NCI-H446 treated with DMSO at 0.1 percent for 48 hours (cell line): ENCODE results near the gene BMI1.
"Not testable (repeated sequence)": the region's sequence is repeated elsewhere in the genome, so short reads cannot be mapped to it uniquely, and the experiment has no call there.

Experiments
- DNase-seq: peaks from one replicate; lab custom pipeline; 2025; lab: John Stamatoyannopoulos, UW

The BMI1 gene

DNA sequence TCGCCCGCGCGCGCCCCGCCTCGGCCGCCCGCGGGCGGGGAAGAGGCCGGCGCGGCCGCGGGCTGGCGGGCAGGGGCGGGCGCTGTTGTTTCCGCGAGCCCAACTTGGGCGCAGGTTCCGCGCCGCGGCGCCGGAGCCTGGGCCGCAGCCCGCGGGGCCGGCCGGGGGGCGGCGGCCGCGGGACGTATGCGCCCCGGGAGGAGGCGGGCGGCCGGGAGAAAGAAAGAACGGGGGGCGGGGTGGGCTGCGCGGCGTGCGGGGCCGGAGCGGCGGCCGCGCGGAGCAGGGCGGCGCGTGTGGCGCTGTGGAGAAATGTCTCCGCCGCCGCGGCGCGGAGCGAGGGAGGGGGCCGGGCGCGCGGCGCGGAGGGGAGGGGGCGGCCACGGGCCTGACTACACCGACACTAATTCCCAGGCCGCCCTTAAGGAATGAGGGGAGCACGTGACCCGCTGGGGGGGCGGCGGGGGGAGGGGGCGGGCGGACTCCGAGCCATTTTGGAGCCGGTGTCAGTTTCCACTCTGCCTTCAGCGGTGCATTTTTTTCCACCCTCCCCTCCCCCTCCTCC, at the start of gene BMI1:
Gene BMI1 (plus strand): TSS at position 509 of the 565 bp plus-strand sequence. CDS start 5,351 bp downstream, outside the sequence.
- DNase-seq: peak; percentile 70

DNA sequence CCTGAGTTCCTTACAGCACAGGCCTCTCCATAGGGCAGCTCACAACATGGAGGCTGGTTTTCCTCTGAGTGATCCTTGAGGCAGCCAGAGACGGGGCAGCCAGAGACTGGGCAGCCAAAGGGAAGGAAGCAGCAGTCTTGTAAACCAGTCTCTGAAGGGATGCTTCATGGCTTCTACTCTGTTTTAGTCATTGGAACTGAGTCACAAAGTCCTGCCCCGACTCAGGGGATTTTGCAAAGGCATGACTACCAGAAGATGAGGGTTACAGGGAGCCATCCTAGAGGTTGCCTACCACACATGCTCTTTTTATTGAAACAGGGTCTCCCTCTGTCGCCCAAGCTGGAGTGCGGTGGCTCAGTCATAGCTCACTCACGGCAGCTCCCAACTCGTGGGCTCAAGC, 49.1 kb upstream of the BMI1 start:
- no peak for DNase-seq

DNA sequence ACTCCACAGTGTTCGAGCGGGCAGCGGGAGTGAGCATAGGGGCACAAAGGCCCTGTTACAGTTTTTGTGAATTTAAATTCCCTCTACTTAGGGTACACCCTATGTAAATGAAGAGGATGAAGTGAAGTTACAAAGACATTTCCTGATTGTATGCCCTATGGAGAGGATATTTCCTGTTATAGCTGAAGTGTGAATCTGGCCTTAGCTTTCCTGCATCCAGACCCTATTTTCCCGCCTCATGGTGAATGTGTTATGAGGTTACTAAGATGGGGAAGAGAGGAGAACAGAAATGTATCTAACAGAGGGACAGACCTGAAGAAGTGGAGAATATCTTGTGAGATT, 42.5 kb upstream of the BMI1 start:
- no peak for DNase-seq

DNA sequence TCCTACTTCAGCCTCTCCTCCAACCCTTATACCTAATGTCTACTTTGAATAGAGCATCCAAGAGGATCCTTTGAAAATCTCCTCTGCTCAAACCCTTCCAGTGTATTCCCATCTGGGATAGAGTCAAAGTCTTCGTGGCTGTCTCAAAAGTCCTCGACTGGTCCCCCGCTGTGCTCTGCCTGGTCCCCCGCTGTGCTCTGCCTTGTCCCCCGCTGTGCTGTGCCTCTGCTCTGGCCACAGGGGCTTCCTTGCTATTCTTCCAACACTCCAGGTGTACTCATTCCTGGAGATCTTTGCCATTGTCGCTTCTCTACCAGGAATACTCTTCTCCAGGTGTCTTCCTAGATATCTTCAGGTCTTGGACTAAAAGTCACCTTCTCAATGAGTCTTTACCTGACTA, 40.8 kb upstream of the BMI1 start:
- DNase-seq: no peak

DNA sequence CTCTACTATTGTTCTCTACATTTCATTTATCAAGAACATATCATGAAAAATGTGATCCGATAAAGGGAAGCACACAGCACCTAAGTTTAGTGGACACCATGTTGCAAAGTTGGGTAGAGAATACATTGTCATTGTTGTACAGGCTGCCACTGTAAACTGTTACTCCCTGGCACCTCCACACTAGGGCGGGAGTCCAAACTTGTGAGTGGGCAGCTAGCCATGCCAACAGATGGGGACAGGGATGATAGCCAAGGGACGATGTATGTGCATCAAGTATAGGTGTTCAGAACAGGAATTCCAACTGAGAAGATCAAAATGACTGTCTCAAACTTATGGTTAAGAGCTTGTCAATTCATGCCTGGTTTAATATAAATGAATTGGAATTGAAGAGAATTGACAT, 35.8 kb upstream of the BMI1 start:
- DNase-seq: peak; percentile 36

DNA sequence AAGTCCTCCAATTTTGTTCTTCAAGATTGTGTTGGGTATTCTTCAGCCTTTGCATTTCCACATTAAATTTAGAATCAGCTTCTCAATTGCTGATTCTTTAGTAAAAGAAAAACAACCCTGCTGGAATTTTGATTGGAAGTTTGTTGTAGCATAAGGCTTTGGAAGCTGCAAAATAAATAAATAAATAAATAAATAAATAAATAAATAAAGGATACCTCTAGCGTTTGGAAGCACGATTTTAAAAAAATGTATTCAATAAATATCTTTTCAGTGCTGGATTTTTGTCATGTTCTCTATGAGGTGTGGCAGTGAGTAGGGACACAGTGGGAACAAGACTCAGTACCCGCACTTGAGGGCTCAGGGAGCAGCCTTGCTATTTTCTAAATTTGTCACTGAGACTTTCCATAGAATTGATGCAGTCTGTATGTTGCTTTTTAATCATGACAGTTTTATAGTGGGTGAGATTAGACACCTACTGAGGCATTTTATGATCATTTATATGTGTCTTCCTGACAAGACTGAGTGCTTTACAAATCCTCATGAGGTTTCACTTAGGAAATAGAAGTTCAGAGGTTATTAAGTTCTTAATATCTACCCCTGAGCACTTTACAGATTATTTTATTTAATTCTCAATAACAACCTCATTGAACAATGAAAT, 27.0 kb upstream of the BMI1 start:
- no peak for DNase-seq

DNA sequence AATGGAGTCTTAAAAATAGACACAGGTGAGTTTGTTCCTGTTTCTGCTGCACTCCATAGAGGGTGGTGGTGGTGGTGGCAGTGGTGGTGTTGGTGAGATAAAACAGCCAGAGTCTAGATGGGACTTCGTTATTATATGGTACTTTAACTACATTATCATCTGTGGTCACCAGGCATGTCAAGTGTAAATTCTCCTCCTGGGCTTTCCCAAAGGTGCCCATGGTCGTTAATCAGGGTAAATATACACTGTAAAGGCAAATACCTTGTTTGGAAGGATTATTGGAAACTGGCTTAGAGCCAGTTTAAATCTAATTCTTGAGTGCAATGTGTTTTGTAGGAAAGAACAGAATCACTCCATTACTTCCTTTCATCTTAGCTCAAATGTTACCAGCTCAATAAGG, 26.2 kb upstream of the BMI1 start:
- no peak for DNase-seq

DNA sequence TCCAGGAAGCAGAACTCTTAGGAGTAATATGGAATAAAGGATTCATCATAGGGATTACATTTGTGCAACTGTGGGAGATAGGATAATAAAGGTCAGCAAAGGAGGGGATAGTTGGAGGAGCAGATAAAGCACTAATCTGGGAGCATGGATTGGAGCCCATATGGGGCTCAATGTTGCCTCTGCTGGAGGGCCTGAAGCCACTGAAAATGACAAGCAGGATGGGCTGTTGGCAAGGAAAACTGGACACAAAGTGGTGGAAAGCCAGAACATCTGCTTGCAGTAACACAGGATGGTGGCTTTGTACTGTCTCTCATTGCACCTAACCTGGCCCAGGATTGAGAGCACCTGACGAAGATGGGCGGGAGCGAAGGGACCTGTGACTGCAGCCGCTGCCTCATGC, 19.7 kb upstream of the BMI1 start:
- no peak for DNase-seq

DNA sequence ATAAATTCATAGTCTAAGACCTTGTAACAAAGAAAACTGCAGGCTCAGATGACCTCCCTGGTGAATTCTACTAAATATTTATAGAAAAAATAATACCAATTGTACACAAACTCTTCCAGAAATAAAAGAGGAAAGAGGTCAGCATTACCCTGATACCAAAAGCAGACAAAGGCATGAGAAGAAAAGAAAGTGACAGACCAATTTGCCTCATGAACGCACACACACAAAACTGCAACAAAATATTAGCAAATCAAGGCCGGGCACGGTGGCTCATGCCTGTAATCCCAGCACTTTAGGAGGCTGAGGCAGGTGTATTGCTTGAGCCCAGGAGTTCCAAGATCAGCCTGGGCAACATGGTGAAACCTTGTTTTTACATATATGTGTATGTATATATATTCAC, 17.4 kb upstream of the BMI1 start:
- no peak for DNase-seq

DNA sequence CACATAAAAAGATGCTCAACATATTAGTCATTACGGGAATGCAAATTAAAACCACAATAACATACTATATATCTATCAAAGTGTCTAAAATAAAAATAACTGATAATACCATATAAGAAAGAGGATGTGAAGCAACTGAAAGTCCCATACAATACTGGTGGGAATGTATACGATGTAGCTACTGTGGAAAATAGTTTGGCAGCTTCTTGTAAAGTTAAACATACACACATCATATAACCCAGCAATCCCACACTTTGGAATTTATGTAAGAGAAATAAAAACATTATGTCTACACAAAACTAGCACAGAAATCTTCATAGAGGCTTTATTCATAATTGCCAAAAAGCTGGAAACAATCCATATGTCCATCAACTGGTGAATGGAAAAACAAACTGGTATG, 15.2 kb upstream of the BMI1 start:
- DNase-seq: no peak

DNA sequence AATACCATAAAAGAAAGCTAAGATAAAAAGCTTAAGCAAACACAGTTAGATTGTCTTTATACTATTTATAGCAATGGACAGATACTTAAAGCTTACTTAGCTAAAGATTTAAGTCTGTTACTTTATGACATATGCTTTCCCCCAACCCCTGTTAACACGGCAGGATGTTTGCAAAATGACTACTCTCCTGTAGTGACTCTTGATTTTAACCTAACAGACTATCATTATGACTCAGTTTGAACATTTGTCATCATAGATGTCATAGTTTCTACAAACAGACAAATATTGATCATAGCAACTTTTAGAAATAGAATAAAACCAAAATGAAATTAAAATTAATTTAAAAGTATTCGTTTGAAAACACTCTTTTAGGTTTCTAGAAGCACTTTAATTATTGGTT, 12.5 kb upstream of the BMI1 start:
- DNase-seq: no peak

DNA sequence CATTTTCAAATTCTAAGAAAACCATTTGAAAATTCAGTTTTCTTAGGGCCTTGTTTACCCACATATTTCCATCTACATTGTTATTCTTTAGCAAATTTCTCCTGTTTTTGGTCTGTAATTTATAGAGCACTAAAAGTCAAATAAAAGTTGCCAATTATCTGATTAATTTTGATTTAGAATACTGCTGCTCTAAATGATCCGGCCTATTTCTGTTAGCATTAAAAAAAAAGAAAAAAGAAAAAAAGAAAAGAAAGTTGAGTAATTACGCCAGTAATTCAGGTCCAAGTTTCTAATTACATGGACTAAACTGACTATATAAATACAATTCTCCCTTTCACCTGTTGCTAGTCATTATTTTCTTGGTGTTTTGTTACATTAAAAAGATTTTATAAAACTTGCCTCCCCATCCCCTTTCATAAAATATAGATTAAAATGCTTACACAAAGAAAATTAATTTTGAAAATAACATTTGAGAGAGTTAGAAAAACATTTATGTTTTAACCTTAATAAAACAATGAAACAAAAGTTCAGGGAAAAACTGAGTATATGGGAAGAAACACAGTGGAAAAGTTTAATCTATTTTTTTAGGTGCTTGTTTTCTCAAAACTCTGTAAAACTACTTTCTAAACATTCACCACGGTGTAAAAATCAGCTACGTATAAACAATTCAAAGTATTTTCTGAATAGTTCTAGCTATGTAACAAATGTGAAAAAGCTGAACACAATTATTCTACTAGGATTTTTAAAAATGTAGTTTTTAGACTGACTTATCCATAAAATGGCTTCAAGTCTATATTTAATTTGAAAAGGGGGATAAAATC, 11.5 kb upstream of the BMI1 start:
- DNase-seq: no peak

DNA sequence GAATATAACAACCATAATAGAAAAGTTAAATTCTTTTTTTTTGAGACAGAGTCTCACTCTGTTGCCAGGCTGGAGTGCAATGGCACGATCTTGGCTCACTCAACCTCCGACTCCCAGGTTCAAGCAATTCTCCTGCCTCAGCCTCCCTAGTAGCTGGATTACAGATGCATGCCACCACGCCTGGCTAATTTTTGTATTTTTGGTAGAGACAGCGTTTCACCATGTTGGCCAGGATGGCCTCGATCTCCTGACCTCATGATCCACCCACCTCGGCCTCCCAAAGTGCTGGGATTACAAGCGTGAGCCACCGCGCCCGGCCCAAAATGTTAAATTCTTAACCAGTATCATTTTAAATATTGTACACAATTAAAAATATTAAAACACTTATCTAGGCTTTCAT, 10.9 kb upstream of the BMI1 start:
- DNase-seq: not testable (repeated sequence)

DNA sequence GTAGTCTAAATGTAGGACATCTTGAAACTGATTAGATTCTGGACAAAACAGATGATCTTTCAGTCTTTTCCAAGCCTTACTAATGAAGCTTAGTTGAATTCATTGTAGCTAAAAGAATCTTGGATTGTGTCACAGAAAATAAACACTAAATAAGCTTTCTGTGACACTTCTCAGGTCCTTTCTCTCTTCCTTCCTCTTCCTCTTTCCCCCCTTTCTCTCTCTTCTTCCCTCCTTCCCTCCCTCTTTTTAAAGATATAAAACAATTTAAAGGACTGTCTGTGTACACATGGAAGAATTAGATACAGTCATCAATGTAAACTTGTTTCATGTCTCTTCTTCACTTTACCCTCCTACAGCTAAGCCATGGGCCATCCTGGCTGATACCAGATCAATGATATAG, 10.0 kb upstream of the BMI1 start:
- DNase-seq: no peak

DNA sequence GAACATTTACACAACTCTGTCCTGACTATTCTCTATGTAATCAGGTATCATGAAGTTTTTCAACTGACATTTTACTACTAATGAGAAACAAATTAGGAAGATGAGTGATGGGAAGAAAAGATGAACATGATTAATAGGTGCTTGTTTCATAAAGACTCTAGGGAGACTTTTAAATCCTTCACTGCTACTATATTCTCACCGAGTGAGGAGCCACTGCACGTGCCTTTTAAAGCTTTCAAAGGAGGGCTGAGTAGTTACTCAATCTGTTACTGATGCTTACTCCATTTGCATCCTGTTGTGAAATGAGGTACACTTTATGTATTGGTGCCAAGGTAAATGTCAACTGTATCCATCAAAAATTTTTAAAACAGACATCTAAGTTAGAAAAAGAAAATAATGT, 6.0 kb upstream of the BMI1 start:
- DNase-seq: no peak

DNA sequence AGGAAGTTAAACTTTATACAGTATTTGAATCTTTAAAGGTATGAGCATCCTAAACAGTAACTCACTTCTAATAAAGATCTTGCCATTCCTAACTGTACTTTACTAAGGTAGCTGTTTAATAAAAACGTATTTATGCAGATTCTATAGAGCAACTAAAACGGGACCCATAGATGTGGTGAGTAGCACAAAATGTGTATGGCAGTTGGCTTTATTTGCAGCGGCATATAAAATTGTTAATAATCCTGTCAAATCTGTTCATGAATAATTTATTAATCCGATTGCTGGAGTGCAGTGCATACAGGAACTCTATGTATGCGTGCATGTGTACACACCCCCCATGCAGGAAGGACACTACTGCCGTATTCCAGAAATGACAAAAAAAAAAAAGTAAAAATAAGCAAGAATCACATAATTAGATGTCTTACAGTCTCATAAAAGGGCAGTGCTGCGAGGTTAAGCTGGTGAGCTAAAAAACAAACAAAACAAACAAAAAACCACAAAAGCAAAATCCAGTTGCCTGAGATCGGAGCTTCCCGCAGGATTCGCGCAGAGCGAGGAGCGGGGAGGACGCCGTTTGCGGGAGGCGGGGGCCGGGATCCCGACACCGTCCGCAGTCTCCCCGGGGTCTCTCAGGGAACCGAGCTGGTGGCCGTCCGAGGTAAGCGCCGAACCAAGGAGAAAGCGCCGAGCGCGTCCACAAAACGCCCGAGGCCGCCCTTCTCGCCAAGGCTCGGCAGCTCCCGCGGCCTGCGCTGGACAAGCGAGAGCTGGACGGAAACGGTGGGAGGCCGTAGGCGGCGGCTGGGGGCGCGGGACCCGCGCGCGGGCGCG, 5.2 kb upstream of the BMI1 start:
- peak; percentile 42 for DNase-seq

DNA sequence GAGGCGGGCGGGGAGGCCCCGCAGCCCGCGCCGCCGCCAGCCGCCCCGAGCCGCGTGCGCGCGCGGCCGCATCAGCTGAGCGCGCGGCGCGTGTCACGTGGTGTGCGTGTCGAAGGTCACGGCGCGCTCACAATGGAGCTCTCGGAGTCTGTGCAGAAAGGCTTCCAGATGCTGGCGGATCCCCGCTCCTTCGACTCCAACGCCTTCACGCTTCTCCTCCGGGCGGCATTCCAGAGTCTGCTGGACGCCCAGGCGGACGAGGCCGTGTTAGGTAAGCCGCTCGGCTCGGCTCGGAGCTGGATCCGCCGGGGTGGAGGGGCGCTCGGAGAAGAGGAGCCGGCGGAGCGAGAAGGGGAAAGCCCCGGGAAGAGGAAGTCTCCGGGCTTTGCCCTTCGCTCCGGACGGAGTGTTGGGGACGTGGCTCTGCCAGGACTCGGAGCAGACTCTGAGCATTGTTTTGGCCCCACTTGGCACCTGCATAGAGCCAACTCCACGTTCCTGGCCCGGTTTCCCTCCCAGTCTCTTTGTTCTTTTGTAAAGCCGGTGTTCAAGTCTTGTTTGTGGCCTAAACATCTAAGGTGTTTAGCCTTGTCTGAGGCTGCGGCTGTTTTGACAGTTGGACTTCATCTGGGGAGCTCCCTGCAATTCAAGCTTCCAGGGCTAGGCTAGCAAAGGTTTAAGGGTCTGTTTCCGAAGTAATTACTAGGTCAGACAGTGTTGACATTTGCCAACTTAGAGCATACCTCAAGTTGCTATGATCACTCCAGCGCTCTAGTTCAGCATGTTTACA, 4.4 kb upstream of the BMI1 start, which contains the start of gene COMMD3:
Gene COMMD3 (plus strand): TSS at position 103 of the 790 bp plus-strand sequence. CDS start 30 bp downstream, at position 133.
- peak; percentile 79 for DNase-seq

DNA sequence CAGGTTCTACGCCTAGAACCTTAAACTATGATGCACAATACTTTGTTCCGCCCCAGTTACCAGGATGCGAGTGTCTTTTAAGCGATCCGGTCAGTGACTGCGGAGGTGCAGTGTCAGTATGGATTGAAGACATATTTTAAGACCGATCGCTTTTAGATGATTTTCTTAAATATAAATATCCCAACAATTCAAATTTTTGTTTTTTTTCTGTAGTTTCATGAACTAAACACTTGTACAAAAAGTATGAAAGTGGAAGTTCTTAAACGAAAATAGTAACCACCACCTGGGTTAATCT, 3.9 kb upstream of the BMI1 start:
- no peak for DNase-seq

DNA sequence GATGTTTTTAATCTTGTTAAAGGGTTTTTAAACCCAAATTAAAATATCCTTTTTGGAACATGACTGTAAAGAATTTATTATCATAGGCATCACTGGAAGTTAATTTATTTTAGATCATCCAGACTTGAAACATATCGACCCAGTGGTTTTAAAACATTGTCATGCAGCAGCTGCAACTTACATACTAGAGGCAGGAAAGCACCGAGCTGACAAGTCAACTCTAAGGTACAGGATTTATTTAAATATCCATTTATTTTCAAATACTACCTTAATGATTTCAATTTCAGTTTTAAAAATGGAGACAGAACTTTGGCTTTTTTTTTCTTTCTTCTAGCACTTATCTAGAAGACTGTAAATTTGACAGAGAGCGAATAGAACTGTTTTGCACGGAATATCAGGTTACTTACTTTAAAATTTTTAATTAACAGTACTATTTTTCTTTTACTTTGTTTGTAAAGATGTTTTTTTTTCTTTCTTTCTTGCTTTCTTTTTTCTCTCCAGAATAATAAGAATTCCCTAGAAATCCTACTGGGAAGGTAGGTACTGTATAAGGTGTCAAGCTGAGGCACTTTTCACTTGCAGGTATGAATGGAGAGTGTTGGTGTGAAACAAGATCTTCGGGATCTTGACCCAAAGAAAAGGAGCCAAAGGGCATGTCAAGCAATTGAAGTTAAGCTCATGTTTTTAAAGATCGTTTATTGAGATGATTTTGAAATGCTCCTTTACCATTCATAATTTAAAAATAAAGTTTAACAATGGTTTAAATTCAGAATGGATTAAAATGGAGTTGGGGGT, 2.9 kb upstream of the BMI1 start:
- DNase-seq: no peak

DNA sequence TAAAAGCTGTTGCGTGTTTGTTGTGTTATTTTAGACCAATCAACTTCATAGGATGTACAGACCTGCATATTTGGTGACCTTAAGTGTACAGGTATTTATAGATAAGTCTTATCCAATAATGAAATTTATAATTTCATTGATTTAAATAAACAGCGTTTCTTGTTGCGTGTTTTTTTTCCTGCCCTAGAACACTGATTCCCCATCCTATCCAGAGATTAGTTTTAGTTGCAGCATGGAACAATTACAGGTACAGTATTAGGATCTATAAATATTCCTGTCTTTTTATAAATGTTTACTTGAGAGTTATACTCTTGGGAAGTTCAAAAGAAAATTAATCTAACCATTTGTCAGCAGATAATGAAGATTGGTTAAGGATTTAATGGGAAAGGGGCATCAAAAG, 2.1 kb upstream of the BMI1 start:
- no peak for DNase-seq

DNA sequence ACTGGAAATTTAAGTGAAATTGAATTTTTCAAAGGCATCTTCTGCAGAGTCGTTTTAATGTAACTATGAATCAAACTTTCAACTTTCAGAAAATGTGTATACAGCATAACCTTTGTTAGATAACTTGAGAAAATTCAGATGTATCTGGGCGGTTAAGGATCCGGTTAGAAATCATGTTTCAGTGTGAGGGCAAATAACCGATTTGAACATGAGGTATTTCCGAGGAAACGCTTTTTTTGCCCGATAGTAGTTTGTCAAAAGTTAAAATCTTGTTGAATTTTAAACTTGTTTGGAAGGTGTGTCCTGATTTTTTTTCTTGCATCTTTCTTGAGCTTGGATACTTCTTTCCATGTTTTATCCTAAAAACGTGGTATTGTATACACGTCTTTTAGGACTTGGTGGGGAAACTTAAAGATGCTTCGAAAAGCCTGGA, 1.3 kb upstream of the BMI1 start:
- DNase-seq: no peak
